Fibroblast of skin of left biceps (primary cell): ENCODE data around the gene ARSJ.
"Not testable (repeated sequence)": the region's sequence is repeated elsewhere in the genome, so short reads cannot be mapped to it uniquely, and the experiment has no call there.

Source experiments
- DNase-seq, 2 experiments: peaks; one replicate each; pipeline ENCODE4 v3.0.0-alpha.2; 2013; ENCODE audit warnings: low read depth in 2 of 2

ARSJ gene

GRCh38 chr4:113958766-113959538 lies 20.5 kb downstream of the ARSJ start:
- peak; percentile 95 to 97 for DNase-seq

DNA sequence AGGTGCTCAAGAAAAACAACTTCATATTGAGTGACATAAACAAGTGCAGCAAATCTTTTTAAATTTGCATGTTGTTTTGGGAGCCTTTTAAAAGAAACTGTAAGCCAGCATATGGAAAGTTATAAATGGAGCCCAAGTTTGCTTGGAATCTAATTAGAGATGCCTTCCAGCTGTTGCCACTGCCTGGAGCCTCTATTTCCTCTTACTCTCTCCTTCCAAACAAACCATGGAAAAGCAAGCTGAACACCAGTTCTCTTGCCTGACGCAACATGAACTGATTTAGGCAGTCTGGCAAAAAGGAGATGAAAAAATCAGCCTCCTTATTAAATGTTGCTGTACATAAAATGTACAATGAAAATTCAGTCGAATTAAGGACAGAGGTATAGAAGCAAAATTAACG lies 21.5 kb downstream of the ARSJ start:
- DNase-seq: no peak

DNA sequence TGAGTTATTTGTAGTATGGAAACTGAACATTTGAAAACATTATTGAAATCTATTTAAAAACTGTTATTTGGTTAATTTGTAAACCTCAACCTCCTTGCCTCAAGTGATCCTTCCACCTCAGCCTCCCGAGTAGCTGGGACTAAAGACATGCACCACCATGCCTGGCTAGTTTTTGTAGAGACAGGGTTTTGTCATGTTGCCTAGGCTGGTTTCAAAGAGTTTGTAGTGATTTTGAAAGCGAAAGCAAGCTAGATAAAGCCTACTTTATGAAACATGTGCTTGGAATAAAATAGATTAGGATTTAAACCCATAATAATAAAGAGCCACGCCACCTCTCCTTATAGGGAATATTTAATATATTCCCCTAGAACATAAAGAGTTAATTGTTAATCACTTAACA lies 23.5 kb downstream of the ARSJ start:
- DNase-seq: no peak

GRCh38 chr4:113955411-113955810 lies 24.0 kb downstream of the ARSJ start:
- no peak for DNase-seq

DNA sequence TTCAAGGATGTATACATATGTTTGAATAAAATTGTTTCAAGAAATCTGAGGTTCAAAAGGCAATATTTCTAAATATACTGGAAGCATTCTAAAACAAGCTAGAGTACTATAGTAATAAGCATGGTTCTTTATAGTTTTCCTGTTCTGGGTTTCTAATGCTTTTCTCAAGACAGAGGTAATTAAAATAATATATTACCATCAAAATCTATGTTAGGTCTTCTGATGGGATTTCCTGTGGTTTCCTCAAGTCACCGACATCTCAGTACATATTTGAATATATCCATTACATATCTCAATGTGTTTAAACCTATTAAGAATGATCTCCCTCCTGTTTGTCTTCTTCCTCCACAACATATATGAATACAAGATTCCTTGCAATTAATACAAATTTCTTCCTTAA lies 25.6 kb downstream of the ARSJ start:
- DNase-seq: no peak

DNA sequence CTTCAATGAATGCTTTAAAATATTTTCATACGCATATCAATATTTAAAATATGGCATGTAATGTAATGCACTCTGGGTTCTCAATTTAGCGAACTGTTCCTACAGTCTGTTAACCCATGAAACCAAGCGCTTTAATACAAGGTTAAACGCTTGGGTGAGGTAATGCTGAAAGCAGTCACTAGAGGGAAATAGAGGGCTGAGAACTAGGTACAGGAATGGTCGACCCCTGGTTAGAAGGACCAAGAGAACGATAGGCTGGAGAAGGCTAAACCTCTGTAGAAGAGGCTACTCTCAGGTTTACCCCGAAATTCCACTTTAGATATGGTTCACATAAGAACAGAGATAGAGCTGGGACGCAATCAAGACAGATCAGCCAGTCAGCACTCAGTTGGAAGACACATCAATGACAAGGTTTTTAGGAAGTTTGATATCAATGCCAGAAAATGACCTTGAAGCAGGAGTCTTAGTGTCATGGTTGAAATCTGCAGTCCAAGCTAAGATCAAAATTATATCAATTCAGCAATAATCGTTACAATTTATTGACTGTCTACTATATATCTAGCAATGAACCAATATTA lies 26.9 kb downstream of the ARSJ start:
- DNase-seq: no peak

- no peak for DNase-seq
Measured at GRCh38 chr4:113951263-113951662, 28.2 kb downstream of the ARSJ start.

DNA sequence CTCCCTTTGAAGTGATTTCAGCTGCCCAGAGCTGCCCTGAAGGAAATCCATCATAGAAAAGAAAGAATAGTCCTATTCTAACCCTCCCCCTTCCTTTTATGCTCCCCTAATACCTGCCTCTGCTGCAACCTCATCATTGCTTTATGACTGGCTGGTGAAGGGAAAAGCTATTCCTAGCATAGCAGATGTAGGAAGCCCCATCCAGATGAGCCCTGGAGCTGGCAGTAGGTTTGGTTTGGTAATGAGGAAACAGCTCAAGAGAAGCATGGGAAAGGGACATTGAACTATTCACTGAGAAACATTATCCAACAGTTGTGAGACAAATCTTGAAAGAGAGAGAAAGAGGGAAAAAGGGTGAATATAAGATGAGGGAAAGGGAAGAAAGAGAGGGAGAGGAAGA lies 29.2 kb downstream of the ARSJ start:
- DNase-seq: no peak

DNA sequence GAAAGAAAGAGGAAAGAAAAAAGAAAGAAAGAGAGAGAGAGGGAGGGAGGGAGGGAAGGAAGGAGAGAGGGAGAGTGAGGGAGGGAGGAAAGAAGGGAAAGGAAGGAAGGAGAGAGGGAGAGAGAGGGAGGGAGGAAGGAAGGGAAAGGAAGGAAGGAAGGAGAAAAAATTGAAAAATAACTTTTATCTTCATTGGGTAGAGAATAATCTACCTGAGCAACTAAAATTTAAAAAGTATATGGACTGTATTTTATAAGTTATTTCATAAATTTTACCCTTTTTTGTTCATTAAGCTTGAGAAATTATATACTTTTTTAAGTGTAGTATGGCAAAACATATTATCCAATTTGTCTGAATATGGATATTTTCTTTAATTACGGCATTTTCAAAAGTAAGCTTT lies 32.0 kb downstream of the ARSJ start:
- no peak for DNase-seq

- DNase-seq: no peak
Measured at GRCh38 chr4:113945906-113946305, 33.5 kb downstream of the ARSJ start.

GRCh38 chr4:113943863-113944262 lies 35.6 kb downstream of the ARSJ start:
- no peak for DNase-seq

- DNase-seq: no peak
Measured at GRCh38 chr4:113943085-113943484, 36.4 kb downstream of the ARSJ start.

DNA sequence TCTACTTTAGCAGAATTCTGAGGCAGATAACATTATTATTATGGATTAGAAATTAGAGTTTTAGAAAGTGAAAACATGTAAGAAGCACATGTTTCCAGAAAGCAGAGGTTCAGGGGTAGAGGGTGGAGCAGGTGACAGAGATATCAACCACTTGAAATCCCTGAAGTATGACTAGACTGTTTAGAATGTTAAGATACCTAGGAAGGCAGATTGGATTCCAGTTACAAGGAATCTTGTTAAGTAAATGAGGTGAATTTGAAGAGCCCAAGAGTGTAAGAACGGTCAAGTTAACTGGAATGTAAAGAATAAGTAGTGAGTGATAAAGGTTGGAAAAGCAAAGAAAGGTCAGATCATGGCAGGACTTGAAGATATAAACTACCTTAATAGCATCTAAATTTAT lies 37.6 kb downstream of the ARSJ start:
- DNase-seq: no peak

DNA sequence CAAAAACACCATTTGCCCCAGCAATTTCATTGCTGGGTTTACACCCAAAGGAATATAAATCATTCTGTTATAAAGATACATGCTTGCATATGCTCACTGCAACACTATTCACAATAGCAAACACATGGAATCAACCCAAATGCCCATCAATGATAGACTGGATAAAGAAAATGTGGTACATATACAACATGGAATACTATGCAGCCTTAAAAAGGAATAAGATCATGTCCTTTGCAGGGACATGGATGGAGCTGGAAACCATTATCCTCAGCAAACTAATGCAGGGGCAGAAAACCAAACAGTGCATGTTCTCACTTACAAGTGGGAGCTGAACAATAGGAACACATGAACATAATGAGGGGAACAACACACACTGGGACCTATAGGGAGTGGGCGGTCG lies 39.3 kb downstream of the ARSJ start:
- not testable (repeated sequence) for DNase-seq

DNA sequence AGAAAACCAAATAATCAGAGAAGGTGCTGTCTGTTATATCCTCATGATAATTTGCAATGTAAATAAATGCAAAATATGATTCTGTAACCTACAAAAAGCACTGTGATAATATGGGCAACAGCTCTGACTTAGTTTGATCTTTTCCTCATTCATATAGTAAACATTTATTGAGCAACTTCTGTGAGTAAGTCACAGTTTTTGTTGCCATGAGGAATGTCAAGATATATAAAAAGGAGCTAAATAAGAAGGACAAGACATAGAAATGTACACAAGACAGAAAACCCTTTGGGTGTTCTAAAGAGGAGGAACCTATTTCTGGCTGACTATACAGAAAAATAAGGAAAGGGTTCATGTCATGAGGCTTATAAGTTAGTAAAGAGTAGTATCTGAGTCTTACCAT lies 44.3 kb downstream of the ARSJ start:
- DNase-seq: no peak

DNA sequence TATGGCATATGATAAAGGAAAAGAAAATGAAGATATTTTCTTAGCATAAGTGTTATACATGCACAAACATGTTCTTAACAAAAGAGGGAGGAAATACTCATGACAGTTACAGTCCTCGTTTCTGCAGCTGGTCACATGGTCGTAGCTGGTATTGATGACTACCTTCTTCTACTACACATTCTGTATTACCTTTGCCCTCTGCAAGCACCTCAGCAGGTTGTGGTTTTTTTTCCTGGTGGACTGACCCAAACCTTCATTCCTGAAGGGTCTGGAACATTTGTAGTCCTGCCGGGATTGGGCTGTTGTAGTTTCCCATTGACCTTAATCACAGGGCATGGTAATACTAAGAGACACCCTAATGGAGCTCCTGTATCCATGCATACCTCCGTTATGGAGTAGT lies 54.7 kb downstream of the ARSJ start:
- DNase-seq: not testable (repeated sequence)

DNA sequence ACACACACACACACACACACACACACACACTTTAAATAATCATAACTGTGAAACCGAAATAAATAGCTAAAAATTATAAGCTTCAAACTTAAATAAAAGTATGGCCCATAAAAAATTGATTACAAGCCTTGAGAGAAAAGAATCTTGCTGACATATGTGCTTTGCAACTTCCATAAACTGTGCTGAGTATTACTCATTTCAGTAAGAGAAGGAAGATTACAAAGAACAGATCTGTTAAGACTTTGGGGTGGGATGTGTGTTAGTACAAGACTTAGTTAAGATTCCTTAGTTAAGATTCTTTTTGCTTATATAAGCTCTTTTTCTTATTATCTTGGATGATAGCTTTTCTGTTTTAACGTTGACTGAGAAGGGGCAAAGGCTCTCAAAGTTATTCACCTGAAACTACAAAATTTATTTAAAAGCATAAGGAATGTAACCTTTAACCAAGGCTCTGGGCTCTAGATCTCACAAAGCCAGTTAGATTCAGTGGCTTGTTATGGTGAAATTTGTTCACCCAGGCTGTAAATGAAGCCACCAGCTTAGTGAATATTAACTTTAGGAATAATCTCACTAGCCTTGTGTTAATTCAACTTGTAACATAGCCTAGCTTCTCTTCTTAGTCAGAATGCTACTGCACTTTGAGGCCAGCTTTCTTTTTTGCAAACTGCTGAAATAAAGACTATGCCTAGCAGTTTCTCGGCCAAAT lies 58.2 kb downstream of the ARSJ start:
- no peak for DNase-seq

GRCh38 chr4:113919611-113920010 lies 59.8 kb downstream of the ARSJ start:
- no peak for DNase-seq

- no peak for DNase-seq
Measured at GRCh38 chr4:113919145-113919544, 60.3 kb downstream of the ARSJ start.

GRCh38 chr4:113908829-113909228 lies 70.6 kb downstream of the ARSJ start:
- no peak for DNase-seq

- no peak for DNase-seq
Measured at GRCh38 chr4:113907559-113907958, 71.9 kb downstream of the ARSJ start.

DNA sequence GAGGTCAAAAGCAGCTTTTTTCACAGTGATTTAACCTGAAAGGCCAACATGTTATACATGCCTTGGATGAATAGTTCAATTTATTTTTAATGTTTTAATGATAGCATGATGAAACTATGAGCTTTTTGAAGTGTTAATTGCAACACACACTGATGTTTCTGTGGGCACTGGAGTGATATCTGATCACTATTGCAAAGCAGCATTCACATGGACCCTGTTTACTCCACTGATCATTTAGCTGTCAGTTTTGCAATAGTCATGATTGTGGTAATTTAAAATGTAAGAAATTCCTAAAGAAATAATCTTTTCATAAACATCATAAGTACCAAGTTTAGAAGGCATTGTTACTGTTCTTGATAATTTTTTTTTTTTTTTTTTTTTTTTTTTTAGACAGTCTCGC lies 74.1 kb downstream of the ARSJ start:
- no peak for DNase-seq

- no peak for DNase-seq
Measured at GRCh38 chr4:113904877-113905276, 74.6 kb downstream of the ARSJ start.
